Measurements from ENCODE around the gene KCNK7.
A peak's percentile ranks its signal among the peaks of the same experiment; 100 is the strongest.
"Not testable (repeated sequence)": the region's sequence is repeated elsewhere in the genome, so short reads cannot be mapped to it uniquely, and the experiment has no call there.

KCNK7 gene

GRCh38 chr11:65595543-65596281 is at the start of gene KCNK7:
Gene KCNK7 (minus strand): TSS chr11:65595800. CDS start chr11:65595772, 28 bp downstream.
- no peak for DNase-seq
- intact Hi-C loops (cut with DNase I), result loop anchor here (10.0 kb wide), 1 partner anchor 231 kb away; no protein-coding TSS in a partner anchor

GRCh38 chr11:65644837-65645236 is 49.2 kb upstream of the KCNK7 start:
- intact Hi-C loops (cut with DNase I), result no loop called here
- no peak for DNase-seq

- intact Hi-C loops (cut with DNase I), result no loop called here
- DNase-seq, result no peak
Observed at GRCh38 chr11:65643971-65644370, 48.4 kb upstream of the KCNK7 start.

- no peak for DNase-seq
- intact Hi-C loops (cut with DNase I), result no loop called here
Observed at GRCh38 chr11:65642014-65642671, 46.5 kb upstream of the KCNK7 start.

GRCh38 chr11:65641297-65642013 is 45.9 kb upstream of the KCNK7 start:
- DNase-seq, result no peak
- intact Hi-C loops (cut with DNase I), result no loop called here

- DNase-seq, result peak in 5 of 10 donors; percentile 17 to 89 (median 46)
- intact Hi-C loops (cut with DNase I), result no loop called here
Observed at GRCh38 chr11:65640483-65641296, 45.1 kb upstream of the KCNK7 start.

GRCh38 chr11:65639623-65640482 is 44.3 kb upstream of the KCNK7 start:
- intact Hi-C loops (cut with DNase I), result no loop called here
- peak in 3 of 10 donors; percentile 10 to 87 (median 16) for DNase-seq

- intact Hi-C loops (cut with DNase I); DNase-seq: not testable (repeated sequence)
Observed at GRCh38 chr11:65639228-65639597, 43.6 kb upstream of the KCNK7 start.

GRCh38 chr11:65637794-65638419 is 42.3 kb upstream of the KCNK7 start, which contains the start of gene SIPA1:
Gene SIPA1 (plus strand): TSS chr11:65638101. CDS start chr11:65640922, 2,821 bp downstream.
- peak in 9 of 10 donors; percentile 35 to 96 (median 70) for DNase-seq
- intact Hi-C loops (cut with DNase I), result no loop called here

GRCh38 chr11:65637032-65637557 is 41.5 kb upstream of the KCNK7 start:
- intact Hi-C loops (cut with DNase I), result no loop called here
- DNase-seq, result no peak

GRCh38 chr11:65636108-65637031 is 40.8 kb upstream of the KCNK7 start:
- intact Hi-C loops (cut with DNase I), result no loop called here
- no peak for DNase-seq

GRCh38 chr11:65634905-65635731 is 39.5 kb upstream of the KCNK7 start:
- DNase-seq, result no peak
- intact Hi-C loops (cut with DNase I), result no loop called here

GRCh38 chr11:65634440-65634839 is 38.8 kb upstream of the KCNK7 start:
- intact Hi-C loops (cut with DNase I), result no loop called here
- no peak for DNase-seq

- intact Hi-C loops (cut with DNase I), result no loop called here
- DNase-seq, result no peak
Observed at GRCh38 chr11:65634109-65634436, 38.5 kb upstream of the KCNK7 start.

GRCh38 chr11:65633390-65634108 is 37.9 kb upstream of the KCNK7 start:
- intact Hi-C loops (cut with DNase I), result no loop called here

GRCh38 chr11:65630215-65630614 is 34.6 kb upstream of the KCNK7 start:
- DNase-seq, result no peak
- intact Hi-C loops (cut with DNase I), result no loop called here

More at GRCh38 chr11:65633390-65634108, 37.9 kb upstream of the KCNK7 start:
- DNase-seq, result no peak
